Psoas muscle (tissue), 8 donors: Measurements from ENCODE around the gene ABCA1. TPM values are rescaled to one million over a fixed set of nuclear protein-coding genes. Genes with fewer than 3 reads are reported as not detected.

Experiments
- ATAC-seq, 4 donors: fragments of 200-7000 bp; cut with Tn5 transposase; one replicate each; pipeline ENCODE4 v1.9.1; 2020; ENCODE audit warnings: moderate library complexity in 3 of 4, mild to moderate bottlenecking in 2 of 4
- DNase-seq, 2 donors: peaks; one replicate each; pipeline ENCODE4 v3.0.0-alpha.2; 2020
- H3K27ac ChIP-seq: fragments of 200-600 bp; one replicate; pipeline ENCODE4 v1.8.0; 2022
- H3K27me3 ChIP-seq, 3 donors: fragments of 200-600 bp in 1 of 3; one replicate each; pipeline versions ENCODE4 v1.6.1 to v1.8.0; 2013 to 2022; ENCODE audit warnings: low read length in 2 of 3, mild to moderate bottlenecking in 2 of 3, moderate library complexity in 1 of 3; ENCODE audit not compliant: insufficient read depth in 3 of 3
- H3K36me3 ChIP-seq, 2 donors: fragments of 200-600 bp in 1 of 2; one replicate each; pipeline versions ENCODE4 v1.6.1 to v1.8.0; 2013 to 2022; ENCODE audit warnings: low read depth in 1 of 2, mild to moderate bottlenecking in 1 of 2, moderate library complexity in 1 of 2; ENCODE audit not compliant: insufficient read depth in 1 of 2
- H3K4me1 ChIP-seq: fragments of 200-600 bp; one replicate; pipeline ENCODE4 v1.8.0; 2022
- H3K4me3 ChIP-seq: fragments of 200-600 bp; one replicate; pipeline ENCODE4 v1.8.0; 2022; ENCODE audit warnings: mild to moderate bottlenecking
- H3K9me3 ChIP-seq: fragments of 200-600 bp; one replicate; pipeline ENCODE4 v1.8.0; 2022
- CTCF ChIP-seq: fragments of 200-600 bp; IDR thresholded peaks from one replicate; pipeline ENCODE4 v1.8.0; 2022; ENCODE audit warnings: antibody characterized with exemption
- WGBS, 3 donors: extraction: QIAGEN DNeasy Blood & Tissue Kit; methylation state at CpG; one replicate each; pipeline versions ENCODE4 v1.1.6 to v1.1.7; 2013; 5-methylcytosine and 5-hydroxymethylcytosine counted together
- intact Hi-C, 2 donors: fragments of 100-400 bp; cut with DNase I; formaldehyde crosslinking; loops; one replicate each; pipeline versions ENCODE4 v1.11.0 to v1.14.2; 2022
- polyA plus RNA-seq, 3 donors: library from polyadenylated mRNA; stranded (reverse); fragments of 200-250 nt; gene quantifications; one replicate each; pipeline ENCODE4 v1.2.3, GENCODE V29; 2013
- total RNA-seq, 4 donors: library from RNA; stranded (reverse); fragmentation: NEBNext Ultra II Directional in 2 of 4; extraction: Animal tissue kit (Norgen Biotek cat#: 25700) in 2 of 4; gene quantifications; one replicate each; pipeline versions ENCODE4 v1.2.1 to v1.2.4, GENCODE V29; 2021 to 2023
- donor health status: healthy with polysubstance abuse.
- donor health status: DM: no; HTN: no; CAD: no; lungs with moderate emphysema.
- donor health status: Bipolar disorder and iron deficiency.
- donor health status: healthy.
- donor health status: DM: yes; HTN: yes; CAD: no.
- donor health status: DM: no; HTN: no; CAD: no.
- donor health status: DM: no; HTN: no; CAD: no.
- donor health status: DM: yes; HTN: yes; CAD: no.

ABCA1 gene
- total and polyA plus RNA-seq, 7 donors, result 1.9 to 26.1 (median 8.2) TPM

GRCh38 chr9:104907278-104907951 lies 20.5 kb downstream of the ABCA1 start:
- ATAC-seq (peak; percentile 39 to 69 (median 62)), DNase-seq (no peak)
- peaks cover 78% of the 10 kb centered on the region for H3K4me1 ChIP-seq
- peaks cover 0 to 13% of the 10 kb centered on the region in 2 donors for H3K36me3 ChIP-seq
- 34 to 45% (median 40%) methylated on average over 11 of the region's 11 CpGs for WGBS, 3 donors
- H3K4me3 ChIP-seq, result no peak overlapping the region
- H3K9me3 ChIP-seq, result no peaks in the 10 kb centered on the region
- H3K27ac ChIP-seq, result peak overlapping the region; percentile 65
- H3K27me3 ChIP-seq, result no peaks in the 10 kb centered on the region
- TF ChIP-seq CTCF, result no peak
- intact Hi-C loops, result loop anchor here in 1 of 2 donors (5.0 kb wide), 1 partner anchor 40 kb away; no protein-coding TSS in a partner anchor

GRCh38 chr9:104906441-104907277 lies 21.3 kb downstream of the ABCA1 start:
- Histone ChIP-seq H3K9me3 (no peaks in the 10 kb centered on the region), H3K4me3 (no peak overlapping the region), H3K36me3 (peaks cover 0 to 21% of the 10 kb centered on the region in 2 donors), H3K4me1 (peaks cover 71% of the 10 kb centered on the region), H3K27me3 (no peaks in the 10 kb centered on the region), H3K27ac (peak overlapping the region; percentile 65)
- peak in 1 of 2 donors; percentile 53 for DNase-seq
- peak; percentile 40 to 79 (median 72) for ATAC-seq
- intact Hi-C loops, result loop anchor here in 1 of 2 donors (5.0 kb wide), 1 partner anchor 39 kb away; no protein-coding TSS in a partner anchor
- 67 to 81% (median 74%) methylated on average over 5 of the region's 5 CpGs for WGBS, 3 donors
- no peak for TF ChIP-seq CTCF

- Histone ChIP-seq H3K36me3 (peaks cover 0 to 28% of the 10 kb centered on the region in 2 donors), H3K9me3 (no peaks in the 10 kb centered on the region), H3K4me1 (peaks cover 64% of the 10 kb centered on the region), H3K4me3 (no peak overlapping the region), H3K27me3 (no peaks in the 10 kb centered on the region), H3K27ac (peak overlapping the region; percentile 65)
- ATAC-seq (peak in 2 of 4 donors; percentile 4 to 23), DNase-seq (no peak)
- intact Hi-C loops, result loop anchor here in 1 of 2 donors (5.0 kb wide), 1 partner anchor 39 kb away; no protein-coding TSS in a partner anchor
- TF ChIP-seq CTCF, result no peak
- WGBS, 3 donors, result 14 to 34% (median 20%) methylated on average over 2 of the region's 2 CpGs
Measured at GRCh38 chr9:104905931-104906330, 22.0 kb downstream of the ABCA1 start.

GRCh38 chr9:104905153-104905901 lies 22.6 kb downstream of the ABCA1 start:
- WGBS, 3 donors, result 57 to 66% (median 58%) methylated on average over 4 of the region's 4 CpGs
- no peak for ATAC-seq
- Histone ChIP-seq H3K4me1 (peaks cover 58% of the 10 kb centered on the region), H3K36me3 (peaks cover 0 to 34% of the 10 kb centered on the region in 2 donors), H3K9me3 (no peaks in the 10 kb centered on the region), H3K27me3 (no peaks in the 10 kb centered on the region), H3K27ac (peak overlapping the region; percentile 7), H3K4me3 (no peak overlapping the region)
- intact Hi-C loops, result loop anchor here in 1 of 2 donors (5.0 kb wide), 1 partner anchor 38 kb away; no protein-coding TSS in a partner anchor
- DNase-seq, result no peak
- TF ChIP-seq CTCF, result no peak
